GM21737 (cell line): ENCODE measurements around the gene B3GNT5.

Experiments used
- ATAC-seq: cut with Tn5 transposase; IDR thresholded peaks from one replicate; pipeline ENCODE4 v1.9.1; 2021; ENCODE audit warnings: mild to moderate bottlenecking, moderate library complexity; ENCODE audit not compliant: unreplicated experiment

B3GNT5 gene

GRCh38 chr3:183288117-183288516, 35.1 kb downstream of the B3GNT5 start:
- ATAC-seq: no peak

DNA sequence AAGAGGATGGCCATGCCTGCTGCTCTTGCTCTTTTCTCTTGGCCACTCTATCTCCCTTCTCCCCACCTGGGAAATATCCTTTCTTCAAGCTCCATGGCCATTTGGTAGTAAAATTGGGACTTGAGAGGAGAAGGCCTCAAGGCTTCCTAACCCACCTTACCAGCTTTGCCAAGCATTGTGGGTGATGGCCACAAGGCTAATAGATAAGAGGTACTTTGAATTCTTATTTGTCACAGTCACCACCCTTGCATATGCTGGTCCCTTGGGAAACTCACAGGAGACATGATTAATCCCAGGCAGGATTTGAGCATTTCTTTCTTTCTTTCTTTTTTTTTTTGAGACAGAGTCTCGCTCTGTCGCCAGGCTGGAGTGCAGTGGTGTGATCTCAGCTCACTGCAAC, 37.2 kb downstream of the B3GNT5 start:
- no peak for ATAC-seq

- ATAC-seq: no peak
These were observed 38.5 kb downstream of the B3GNT5 start for GRCh38 chr3:183291497-183292031.

GRCh38 chr3:183293966-183294365, 40.9 kb downstream of the B3GNT5 start:
- no peak for ATAC-seq

DNA sequence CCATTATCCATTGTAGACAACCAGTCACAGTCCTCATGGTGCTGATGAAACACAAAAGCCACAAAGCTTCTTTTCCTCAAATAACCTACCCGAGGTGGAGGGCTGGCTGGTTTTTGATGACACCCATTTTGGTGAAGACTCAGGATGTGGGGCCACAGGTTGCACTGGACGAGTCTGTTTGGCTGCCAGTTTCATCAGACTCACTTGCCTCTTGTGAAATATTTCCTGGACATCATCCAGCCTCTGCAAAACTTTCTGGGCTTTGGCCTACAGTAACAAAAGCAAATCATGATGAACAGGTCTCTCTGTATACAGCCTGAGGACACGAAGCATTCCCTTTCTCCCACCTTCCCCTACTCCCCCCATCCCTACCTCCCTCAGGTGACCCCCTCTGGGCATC, 42.2 kb downstream of the B3GNT5 start:
- ATAC-seq: no peak

DNA sequence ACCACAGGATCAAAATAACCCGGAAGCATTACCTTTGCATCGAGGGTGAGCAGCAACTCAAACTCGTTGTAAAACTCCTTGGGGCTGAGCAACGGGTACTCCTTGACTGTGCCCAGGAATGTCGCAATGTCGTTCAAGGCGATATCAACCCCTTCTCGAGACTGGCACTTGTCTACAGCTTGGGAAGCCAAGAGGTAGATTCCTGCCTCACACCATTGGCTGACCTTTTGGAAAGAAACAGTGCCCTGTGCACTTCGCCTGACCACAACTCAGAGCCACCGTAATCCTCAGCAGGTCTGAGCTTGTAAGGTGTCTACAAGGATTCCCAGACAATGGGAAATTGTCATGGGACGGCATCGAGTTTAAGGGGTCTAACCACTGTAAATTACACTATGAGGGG, 43.9 kb downstream of the B3GNT5 start:
- ATAC-seq: no peak

DNA sequence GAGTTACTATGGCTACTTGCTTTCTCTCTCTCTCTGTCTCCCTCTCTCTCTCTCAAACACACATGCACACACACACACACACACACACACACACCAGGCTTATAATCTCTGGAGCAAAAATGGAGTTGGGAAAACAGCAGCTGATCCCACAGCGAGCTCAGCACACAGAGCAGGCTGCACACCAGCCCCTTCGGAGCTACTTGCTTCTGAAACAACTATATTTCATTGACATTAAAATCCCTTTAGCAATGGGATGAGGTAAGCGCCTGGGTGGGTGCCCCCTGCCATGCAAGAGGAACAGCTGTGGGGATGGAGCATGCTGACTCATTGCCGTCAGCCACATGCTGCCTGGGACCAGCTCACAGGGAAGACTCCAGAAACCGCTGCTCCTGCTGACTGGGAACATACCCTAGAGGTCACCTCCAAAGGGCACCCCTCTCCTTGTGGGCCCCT, 45.7 kb downstream of the B3GNT5 start:
- no peak for ATAC-seq

DNA sequence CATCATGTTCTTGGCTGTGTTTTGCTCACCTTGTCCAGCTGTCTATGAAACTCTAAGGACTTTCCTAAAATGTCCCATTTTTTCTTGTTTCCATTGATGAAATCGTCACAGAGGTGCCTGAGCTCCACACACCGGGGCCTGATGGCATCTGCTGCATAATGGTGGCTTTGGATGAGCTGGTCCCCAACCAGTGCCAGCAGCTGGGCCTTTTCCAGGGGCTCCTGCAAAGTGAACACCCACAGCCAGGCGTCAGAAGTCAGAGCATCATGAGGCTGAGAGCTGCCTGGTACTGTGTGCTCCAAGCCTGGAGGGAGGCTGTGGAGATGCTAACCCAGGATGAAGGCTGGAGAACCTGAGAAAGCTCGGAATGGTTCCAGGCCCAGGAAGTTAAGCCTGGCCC, 46.9 kb downstream of the B3GNT5 start:
- no peak for ATAC-seq

DNA sequence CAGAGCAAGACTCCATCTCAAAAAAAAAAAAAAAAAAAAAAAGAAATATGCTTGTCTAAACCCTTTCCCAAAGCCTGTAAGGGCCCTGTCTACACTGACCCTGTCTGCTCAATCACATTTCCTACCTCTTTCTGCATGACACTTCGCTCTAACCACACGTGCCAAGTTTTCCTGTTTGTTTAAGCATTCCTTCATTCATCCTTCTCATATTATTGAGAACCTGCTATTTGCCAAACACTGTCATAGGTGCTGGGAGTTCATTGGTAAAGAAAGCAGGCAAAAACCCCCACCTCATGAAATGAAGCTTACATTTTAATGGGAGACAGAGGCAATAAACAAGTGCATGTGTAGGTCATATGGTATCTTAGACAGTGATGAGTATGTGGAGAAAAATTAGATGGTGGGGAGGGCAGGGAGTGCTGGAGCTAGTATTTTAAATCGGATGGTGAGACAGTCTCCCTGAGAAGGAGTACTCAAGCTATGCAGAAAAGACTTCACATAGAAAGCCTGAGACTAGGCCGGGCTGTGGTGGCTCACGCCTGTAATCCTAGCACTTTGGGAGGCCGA, 48.0 kb downstream of the B3GNT5 start:
- no peak for ATAC-seq

DNA sequence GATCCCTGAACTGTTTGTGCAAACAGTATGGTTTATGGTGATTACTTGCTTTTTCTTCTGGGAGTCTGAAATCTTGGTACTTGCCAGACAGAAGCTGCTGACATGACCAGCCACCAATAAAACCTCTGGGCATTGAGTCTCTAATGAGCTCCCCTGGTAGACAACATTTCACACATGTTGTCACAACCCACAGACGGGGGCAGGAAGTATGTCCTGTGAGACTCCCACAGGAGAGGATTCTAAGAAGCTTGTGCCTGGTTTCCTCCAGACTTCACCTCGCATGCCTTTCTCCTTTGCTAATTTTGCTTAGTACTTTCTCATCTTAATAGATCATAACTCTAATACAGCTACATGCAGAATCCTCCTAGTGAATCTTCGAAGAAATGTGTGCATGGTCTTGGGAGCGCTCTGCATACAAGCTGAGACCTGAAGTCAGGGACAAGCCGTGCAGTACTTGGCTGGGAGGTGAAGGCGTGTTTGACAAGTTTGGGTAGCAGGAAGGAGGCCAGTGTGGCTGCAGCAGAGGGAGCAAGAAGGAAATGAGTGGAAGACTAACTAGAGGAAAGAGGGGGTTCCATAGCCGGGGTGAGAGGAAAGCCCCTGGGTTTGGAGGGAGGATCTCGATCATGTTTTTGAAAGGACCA, 49.0 kb downstream of the B3GNT5 start:
- no peak for ATAC-seq

DNA sequence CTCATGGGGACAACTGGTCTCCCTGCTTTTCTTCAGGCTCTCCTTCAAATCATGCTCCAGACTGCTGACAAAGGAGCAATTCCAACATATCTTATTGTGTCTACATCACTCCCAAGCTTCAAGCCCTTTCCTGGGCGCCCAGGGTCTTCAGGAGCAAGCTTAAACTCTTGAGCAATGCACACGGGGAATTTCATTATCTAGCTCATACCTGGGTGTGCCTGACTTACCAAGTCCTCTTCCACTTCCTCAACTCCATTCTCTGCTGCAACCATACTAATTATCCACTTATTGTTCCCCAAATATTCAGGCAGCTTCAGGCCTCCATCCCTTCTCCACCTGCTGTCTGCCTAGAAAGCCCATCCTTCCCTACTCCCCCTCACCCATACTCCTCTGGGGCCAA, 50.6 kb downstream of the B3GNT5 start:
- ATAC-seq: no peak

DNA sequence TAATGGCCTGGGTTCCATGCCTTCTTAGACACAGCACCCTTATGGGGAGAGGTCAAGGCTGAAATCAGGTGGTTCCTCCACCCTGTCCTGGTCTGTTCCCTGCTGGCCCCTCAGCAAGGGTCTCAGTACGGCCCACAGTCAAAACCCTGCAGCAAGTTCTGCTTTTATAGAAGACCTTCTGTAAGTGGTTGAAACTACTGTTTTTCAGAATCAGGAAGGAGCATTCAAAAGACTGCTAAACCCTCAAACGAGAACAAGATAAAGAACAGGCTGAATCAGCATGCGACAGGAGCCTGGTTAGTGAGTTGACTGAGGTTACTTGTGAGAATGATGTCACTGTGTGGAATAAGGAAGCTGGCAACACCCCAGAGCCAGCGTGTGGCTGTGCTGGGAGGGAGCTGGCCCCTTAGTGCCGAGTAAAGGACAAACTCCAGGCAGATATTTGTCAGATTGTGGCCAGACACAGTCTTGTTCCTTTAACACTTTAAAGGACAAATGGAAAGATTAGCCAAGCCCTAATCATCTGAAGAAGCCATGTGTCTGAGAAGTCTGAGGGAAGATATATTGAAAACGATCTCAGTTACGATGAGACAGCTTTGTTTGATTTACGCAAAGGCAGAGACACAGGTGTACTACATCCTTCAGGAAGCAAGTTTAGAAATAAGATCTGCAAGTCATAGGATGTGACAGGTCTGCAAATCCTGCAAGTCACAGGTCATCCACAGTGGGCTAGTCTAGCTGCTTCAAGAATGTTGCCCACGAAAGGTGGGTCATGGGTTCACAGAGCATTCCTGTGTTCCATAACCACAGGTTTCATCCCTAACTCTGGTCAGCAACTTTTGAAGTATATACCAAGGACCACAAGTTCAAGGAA, 54.0 kb downstream of the B3GNT5 start:
- no peak for ATAC-seq

- ATAC-seq: no peak
These were observed 54.7 kb downstream of the B3GNT5 start for GRCh38 chr3:183307749-183308148.

- ATAC-seq: no peak
These were observed 55.7 kb downstream of the B3GNT5 start for GRCh38 chr3:183308751-183309150.

GRCh38 chr3:183309276-183309675, 56.2 kb downstream of the B3GNT5 start:
- no peak for ATAC-seq

- no peak for ATAC-seq
These were observed 57.9 kb downstream of the B3GNT5 start for GRCh38 chr3:183310936-183311335.

GRCh38 chr3:183312433-183312832, 59.4 kb downstream of the B3GNT5 start:
- ATAC-seq: no peak

GRCh38 chr3:183313351-183313750, 60.3 kb downstream of the B3GNT5 start:
- no peak for ATAC-seq

GRCh38 chr3:183313764-183314163, 60.7 kb downstream of the B3GNT5 start:
- ATAC-seq: no peak

DNA sequence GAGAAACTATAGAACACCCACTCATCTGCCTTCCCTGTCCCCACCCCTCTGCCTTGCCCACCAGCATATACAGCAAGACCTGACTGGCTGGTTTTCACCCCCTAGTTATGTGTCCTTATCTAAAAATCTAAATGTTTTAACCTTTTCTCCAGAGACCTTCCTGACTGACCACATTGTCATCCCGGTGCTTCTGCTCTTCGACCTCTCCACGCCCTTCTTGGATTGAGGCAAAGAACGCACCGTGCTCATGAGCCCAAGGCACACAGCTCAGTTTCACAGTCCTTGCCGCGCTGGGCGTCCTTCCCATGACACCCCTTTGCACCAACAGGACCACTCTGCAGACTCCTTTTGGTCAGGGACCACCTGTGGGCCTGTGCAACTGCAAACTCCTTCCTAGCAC, 62.7 kb downstream of the B3GNT5 start:
- no peak for ATAC-seq

DNA sequence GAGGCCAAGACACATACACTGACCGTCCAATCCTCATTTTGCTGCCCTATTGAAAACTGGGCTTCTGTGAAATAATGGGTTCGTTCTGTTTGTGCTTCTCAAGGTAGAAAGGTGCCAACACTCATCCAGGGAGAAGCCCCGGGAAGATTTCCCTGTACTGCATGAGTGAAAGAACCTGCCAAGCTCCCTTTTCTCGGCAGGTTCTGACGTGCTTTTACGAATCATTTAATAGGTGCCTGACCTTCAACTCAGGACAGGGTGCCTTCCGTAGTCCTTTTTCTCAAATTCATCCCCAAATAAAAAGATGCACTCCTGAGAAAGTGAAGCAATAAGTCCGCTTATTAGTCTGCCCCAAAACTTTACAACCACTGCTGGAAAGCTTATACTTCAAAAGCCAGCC, 64.2 kb downstream of the B3GNT5 start:
- no peak for ATAC-seq
